SK-N-SH (cell line): ENCODE data around the gene AANAT. TPM values are rescaled to one million over a fixed set of nuclear protein-coding genes. Genes with fewer than 3 reads are reported as not detected.

Experiments
- CTCF ChIA-PET: fragments of 300-600, 350-600 bp; formaldehyde crosslinking; extraction: SDS; loops from one replicate; lab custom pipeline; 2021; lab: Yijun Ruan, JAX
- POLR2A ChIA-PET: fragments of 350-600 bp; sonication (Branson Sonifier 250); formaldehyde crosslinking; extraction: SDS; loops from one replicate; lab custom pipeline; 2020; ENCODE audit warnings: antibody characterized with exemption, inconsistent platforms; lab: Yijun Ruan, JAX
- DNase-seq: peaks from one replicate; pipeline ENCODE4 v3.0.0; 2012
- H2AFZ ChIP-seq: fragments of 200-600 bp; sonication (generic); 2 replicates; pipeline ENCODE4 v1.8.1; 2016; ENCODE audit warnings: antibody characterized with exemption, mild to moderate bottlenecking, low read depth
- H3F3A ChIP-seq: fragments of 200-600 bp; sonication (generic); replicated peaks from 2 replicates; pipeline ENCODE3; 2016; ENCODE audit warnings: antibody characterized with exemption, mild to moderate bottlenecking; ENCODE audit not compliant: insufficient read depth
- H3K27ac ChIP-seq, 2 experiments: fragments of 200-500 bp in 1 of 2; fragments of 200-600 bp in 1 of 2; sonication (Bioruptor generic) in 1 of 2; sonication (generic), shearing (Covaris generic) in 1 of 2; 2 replicates each; pipeline versions ENCODE4 v1.5.1 to v1.6.1; 2014 to 2016; ENCODE audit warnings: low read depth in 2 of 2, inconsistent platforms in 1 of 2, low read length in 1 of 2, mild to moderate bottlenecking in 1 of 2, mixed read lengths in 1 of 2
- H3K27me3 ChIP-seq: fragments of 200-600 bp; sonication (generic), shearing (Covaris generic); 2 replicates; pipeline ENCODE4 v1.6.1; 2016; ENCODE audit warnings: mixed run types; ENCODE audit not compliant: insufficient read depth
- H3K36me3 ChIP-seq, 2 experiments: fragments of 200-500 bp in 1 of 2; fragments of 200-600 bp in 1 of 2; sonication (Bioruptor generic) in 1 of 2; sonication (generic) in 1 of 2; replicated peaks in 1 of 2; 2 replicates each; pipeline versions ENCODE3 to v1.5.1; 2014 to 2016; ENCODE audit warnings: low read length in 1 of 2, mild to moderate bottlenecking in 1 of 2; ENCODE audit not compliant: insufficient read depth in 2 of 2, control insufficient read depth in 1 of 2
- H3K4me1 ChIP-seq, 2 experiments: fragments of 200-500 bp in 1 of 2; fragments of 200-600 bp in 1 of 2; sonication (Bioruptor generic) in 1 of 2; sonication (generic), shearing (Covaris generic) in 1 of 2; 2 replicates each; pipeline versions ENCODE4 v1.5.1 to v1.6.1; 2014 to 2016; ENCODE audit warnings: low read depth in 1 of 2, low read length in 1 of 2, mixed run types in 1 of 2; ENCODE audit not compliant: insufficient read depth in 2 of 2, control insufficient read depth in 1 of 2
- H3K4me2 ChIP-seq: fragments of 200-600 bp; sonication (generic), shearing (Covaris generic); 2 replicates; pipeline ENCODE4 v1.6.1; 2017; ENCODE audit warnings: mixed run types
- H3K4me3 ChIP-seq, 2 experiments: fragments of 200-500 bp in 1 of 2; fragments of 200-600 bp in 1 of 2; sonication (Bioruptor generic) in 1 of 2; sonication (generic), shearing (Covaris generic) in 1 of 2; 2 replicates each; pipeline versions ENCODE4 v1.5.1 to v1.8.1; 2014 to 2016; ENCODE audit warnings: low read depth in 2 of 2, inconsistent platforms in 1 of 2, low read length in 1 of 2, mild to moderate bottlenecking in 1 of 2, mixed read lengths in 1 of 2, moderate library complexity in 1 of 2
- H3K79me2 ChIP-seq: fragments of 200-600 bp; sonication (generic); 2 replicates; pipeline ENCODE4 v1.8.1; 2017; ENCODE audit warnings: mild to moderate bottlenecking; ENCODE audit not compliant: insufficient read depth
- H3K9ac ChIP-seq: fragments of 200-600 bp; sonication (generic); 2 replicates; pipeline ENCODE4 v1.6.1; 2017; ENCODE audit warnings: mixed run types
- H3K9me2 ChIP-seq: fragments of 200-600 bp; sonication (generic); 2 replicates; pipeline ENCODE4 v1.6.1; 2017; ENCODE audit warnings: mixed run types
- H3K9me3 ChIP-seq: fragments of 200-600 bp; sonication (generic); 2 replicates; pipeline ENCODE4 v1.6.1; 2017; ENCODE audit warnings: mixed run types, mild to moderate bottlenecking, moderate library complexity
- H4K20me1 ChIP-seq: fragments of 200-600 bp; sonication (generic); 2 replicates; pipeline ENCODE4 v1.6.1; 2017; ENCODE audit warnings: mild to moderate bottlenecking, mixed run types; ENCODE audit not compliant: insufficient read depth
- CHD2 ChIP-seq: fragments of 150-350 bp; IDR thresholded peaks from 2 replicates; pipeline ENCODE4 v1.6.1; 2018; ENCODE audit warnings: low read length; ENCODE audit not compliant: partially characterized antibody
- EP300 ChIP-seq, 2 experiments: IDR thresholded peaks; 2 replicates each; pipeline versions ENCODE4 v1.4.0 to v1.6.1; 2012; ENCODE audit warnings: borderline replicate concordance in 1 of 2, low read depth in 1 of 2, low read length in 1 of 2
- FOSL2 ChIP-seq: IDR thresholded peaks from 2 replicates; pipeline ENCODE4 v1.4.0; 2012; ENCODE audit warnings: low read depth, mild to moderate bottlenecking, moderate library complexity, borderline replicate concordance
- FOXJ3 ChIP-seq: sonication (generic); formaldehyde crosslinking; IDR thresholded peaks from 2 replicates; pipeline ENCODE4 v1.5.1; 2020; ENCODE audit warnings: mild to moderate bottlenecking, missing genetic modification reagents
- FOXM1 ChIP-seq: IDR thresholded peaks from 2 replicates; pipeline ENCODE4 v1.4.0; 2012; ENCODE audit warnings: low read depth, mild to moderate bottlenecking
- IRF3 ChIP-seq: fragments of 150-350 bp; IDR thresholded peaks from 2 replicates; pipeline ENCODE4 v1.6.1; 2016; ENCODE audit warnings: mild to moderate bottlenecking, low read depth, low read length
- MEF2A ChIP-seq: IDR thresholded peaks from 2 replicates; pipeline ENCODE4 v1.4.0; 2012; ENCODE audit warnings: low read depth, borderline replicate concordance
- NFIC ChIP-seq: IDR thresholded peaks from 2 replicates; pipeline ENCODE4 v1.4.0; 2012; ENCODE audit warnings: borderline replicate concordance
- PBX3 ChIP-seq: IDR thresholded peaks from 2 replicates; pipeline ENCODE4; 2012
- POLR2AphosphoS5 ChIP-seq: IDR thresholded peaks from 2 replicates; pipeline ENCODE4 v1.6.1; 2012; ENCODE audit warnings: low read depth, low read length
- RCOR1 ChIP-seq: fragments of 150-350 bp; IDR thresholded peaks from 2 replicates; pipeline ENCODE4 v1.6.1; 2017; ENCODE audit warnings: antibody characterized with exemption, low read length
- TAF1 ChIP-seq: IDR thresholded peaks from 2 replicates; pipeline ENCODE4 v1.6.1; 2012; ENCODE audit warnings: low read depth, mild to moderate bottlenecking, low read length, moderate library complexity, borderline replicate concordance
- TCF12 ChIP-seq: IDR thresholded peaks from 2 replicates; pipeline ENCODE4 v1.4.0; 2012
- USF2 ChIP-seq: fragments of 150-350 bp; IDR thresholded peaks from 2 replicates; pipeline ENCODE4 v1.6.1; 2017; ENCODE audit warnings: antibody characterized with exemption, low read length, low read depth, borderline replicate concordance
- ZBTB33 ChIP-seq: IDR thresholded peaks from 2 replicates; pipeline ENCODE4 v1.4.0; 2012; ENCODE audit warnings: low read depth, borderline replicate concordance
- WGBS: methylation state at CpG from one replicate; pipeline ENCODE4 v1.1.6; 2017; ENCODE audit warnings: low lambda C conversion rate; 5-methylcytosine and 5-hydroxymethylcytosine counted together
- polyA plus RNA-seq, 3 experiments: library from polyadenylated mRNA; depleted of rRNA; stranded (reverse); fragments of >200 nt; gene quantifications; 2 replicates each; pipeline ENCODE4 v1.2.3, GENCODE V29; 2012

The AANAT gene
- polyA plus RNA-seq, 1 of the 3 experiments (the other 2 are of a cell fraction): 0.26 TPM

- TF ChIP-seq CHD2 (peak; percentile 70), MEF2A (no peak), EP300 (IDR thresholded peaks at IDR 0.05; ENCODE audit: borderline replicate concordance in 1 of 2, low read depth in 1 of 2, low read length in 1 of 2) (no peak; a peak in 1 of 4 replicates), USF2 (no peak), FOXM1 (no peak), FOSL2 (no peak), PBX3 (no peak), FOXJ3 (no peak), POLR2AphosphoS5 (peak; percentile 54; the same call in 1 of the 2 replicates), NFIC (no peak), IRF3 (no peak), RCOR1 (peak; percentile 97), TAF1 (peak; percentile 93), ZBTB33 (no peak)
- TF ChIP-seq, all 33 proteins: peak for 10
These were observed 14.6 kb upstream of the AANAT start, which contains the start of gene UBE2O (continued) for GRCh38 chr17:76452660-76453430.

- H3K4me3 ChIP-seq: peak overlapping the region; percentile 74 to 95; a peak in 2 of 4 replicates
- H3K9ac ChIP-seq: no peak overlapping the region
- H3K4me1 ChIP-seq: peaks cover 9 to 15% of the 10 kb centered on the region in 2 experiments
- H2AFZ ChIP-seq: no peak overlapping the region
- peaks cover 40% of the 10 kb centered on the region for H4K20me1 ChIP-seq
- H3K9me3 ChIP-seq: no peaks in the 10 kb centered on the region
- 0 out of 4 replicates have a peak, but pooled peaks of 1 of the 2 experiments have one; percentile 16 for TF ChIP-seq EP300 (IDR thresholded peaks at IDR 0.05; ENCODE audit: borderline replicate concordance in 1 of 2, low read depth in 1 of 2, low read length in 1 of 2)
- no peak for TF ChIP-seq TCF12
- H3K27me3 ChIP-seq: no peaks in the 10 kb centered on the region
- no peak overlapping the region for H3K4me2 ChIP-seq
- peaks cover 6% of the 10 kb centered on the region for H3F3A ChIP-seq
- ChIA-PET POLR2A (interaction anchor here (1.0 to 2.1 kb wide), 5 partner anchors 10 to 90 kb away, joined by 3 to 9 read pairs (median 5); no protein-coding TSS in a partner anchor), CTCF (interaction anchor here (0.6 to 56.8 kb wide), 27 partner anchors 9 to 335 kb away, joined by 3 to 1687 read pairs (median 7); partner anchors contain the start of genes AANAT, PRPSAP1 and RHBDF2)
- WGBS: 47% methylated on average over 6 of the region's 6 CpGs
- no peaks in the 10 kb centered on the region for H3K36me3 ChIP-seq
- DNase-seq: no peak
- no peaks in the 10 kb centered on the region for H3K9me2 ChIP-seq
- peaks cover 42% of the 10 kb centered on the region for H3K79me2 ChIP-seq
- H3K27ac ChIP-seq: no peak overlapping the region
These were observed 14.0 kb upstream of the AANAT start for GRCh38 chr17:76453431-76453743.
